GM21723 (cell line): ENCODE measurements around the gene FNDC3A.

Experiments
- ATAC-seq: cut with Tn5 transposase; IDR thresholded peaks from one replicate; pipeline ENCODE4 v1.9.1; 2021; ENCODE audit warnings: mild to moderate bottlenecking, moderate library complexity; ENCODE audit not compliant: unreplicated experiment

Gene FNDC3A, protein sequence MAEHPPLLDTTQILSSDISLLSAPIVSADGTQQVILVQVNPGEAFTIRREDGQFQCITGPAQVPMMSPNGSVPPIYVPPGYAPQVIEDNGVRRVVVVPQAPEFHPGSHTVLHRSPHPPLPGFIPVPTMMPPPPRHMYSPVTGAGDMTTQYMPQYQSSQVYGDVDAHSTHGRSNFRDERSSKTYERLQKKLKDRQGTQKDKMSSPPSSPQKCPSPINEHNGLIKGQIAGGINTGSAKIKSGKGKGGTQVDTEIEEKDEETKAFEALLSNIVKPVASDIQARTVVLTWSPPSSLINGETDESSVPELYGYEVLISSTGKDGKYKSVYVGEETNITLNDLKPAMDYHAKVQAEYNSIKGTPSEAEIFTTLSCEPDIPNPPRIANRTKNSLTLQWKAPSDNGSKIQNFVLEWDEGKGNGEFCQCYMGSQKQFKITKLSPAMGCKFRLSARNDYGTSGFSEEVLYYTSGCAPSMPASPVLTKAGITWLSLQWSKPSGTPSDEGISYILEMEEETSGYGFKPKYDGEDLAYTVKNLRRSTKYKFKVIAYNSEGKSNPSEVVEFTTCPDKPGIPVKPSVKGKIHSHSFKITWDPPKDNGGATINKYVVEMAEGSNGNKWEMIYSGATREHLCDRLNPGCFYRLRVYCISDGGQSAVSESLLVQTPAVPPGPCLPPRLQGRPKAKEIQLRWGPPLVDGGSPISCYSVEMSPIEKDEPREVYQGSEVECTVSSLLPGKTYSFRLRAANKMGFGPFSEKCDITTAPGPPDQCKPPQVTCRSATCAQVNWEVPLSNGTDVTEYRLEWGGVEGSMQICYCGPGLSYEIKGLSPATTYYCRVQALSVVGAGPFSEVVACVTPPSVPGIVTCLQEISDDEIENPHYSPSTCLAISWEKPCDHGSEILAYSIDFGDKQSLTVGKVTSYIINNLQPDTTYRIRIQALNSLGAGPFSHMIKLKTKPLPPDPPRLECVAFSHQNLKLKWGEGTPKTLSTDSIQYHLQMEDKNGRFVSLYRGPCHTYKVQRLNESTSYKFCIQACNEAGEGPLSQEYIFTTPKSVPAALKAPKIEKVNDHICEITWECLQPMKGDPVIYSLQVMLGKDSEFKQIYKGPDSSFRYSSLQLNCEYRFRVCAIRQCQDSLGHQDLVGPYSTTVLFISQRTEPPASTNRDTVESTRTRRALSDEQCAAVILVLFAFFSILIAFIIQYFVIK

DNA sequence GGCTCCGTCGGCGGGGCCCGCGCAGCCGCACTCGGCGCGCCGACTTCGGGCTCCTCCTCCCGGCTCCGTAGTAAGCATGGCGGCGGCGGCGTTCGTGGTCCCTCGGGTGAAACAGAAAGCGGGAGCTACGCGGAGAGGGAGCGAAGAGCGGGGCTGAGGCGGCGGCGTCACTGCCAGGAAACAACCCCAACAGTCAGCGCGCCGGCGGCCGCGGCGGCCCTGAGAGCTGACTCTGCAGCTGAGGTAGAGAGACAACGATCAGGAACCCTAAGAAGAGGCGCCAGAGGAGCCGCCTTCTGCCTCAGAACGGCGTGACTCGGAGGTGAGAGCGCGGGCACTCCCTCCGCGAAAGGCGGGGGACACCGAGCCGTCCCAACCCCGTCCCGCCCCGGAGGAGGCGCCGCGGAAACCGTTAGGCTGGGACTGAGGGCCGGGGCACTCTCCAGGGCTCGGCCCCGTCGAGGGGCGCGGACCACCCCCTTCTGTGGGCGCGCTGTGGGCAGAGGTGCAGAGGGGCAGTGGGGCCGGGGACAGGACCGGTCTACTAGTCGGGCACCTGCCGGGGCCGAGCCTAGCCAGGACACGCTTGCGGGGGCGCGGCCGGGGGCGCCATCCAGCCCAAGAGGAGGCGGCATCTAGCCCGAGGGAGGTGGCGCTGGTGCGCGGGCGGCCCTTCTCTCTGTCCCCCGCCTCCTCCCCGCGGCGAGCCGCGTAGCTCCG is at the start of gene FNDC3A:
Gene FNDC3A (plus strand): TSS at position 57 of the 720 bp plus-strand sequence. CDS start 30,279 bp downstream, outside the sequence.
- ATAC-seq, result peak; percentile 63

DNA sequence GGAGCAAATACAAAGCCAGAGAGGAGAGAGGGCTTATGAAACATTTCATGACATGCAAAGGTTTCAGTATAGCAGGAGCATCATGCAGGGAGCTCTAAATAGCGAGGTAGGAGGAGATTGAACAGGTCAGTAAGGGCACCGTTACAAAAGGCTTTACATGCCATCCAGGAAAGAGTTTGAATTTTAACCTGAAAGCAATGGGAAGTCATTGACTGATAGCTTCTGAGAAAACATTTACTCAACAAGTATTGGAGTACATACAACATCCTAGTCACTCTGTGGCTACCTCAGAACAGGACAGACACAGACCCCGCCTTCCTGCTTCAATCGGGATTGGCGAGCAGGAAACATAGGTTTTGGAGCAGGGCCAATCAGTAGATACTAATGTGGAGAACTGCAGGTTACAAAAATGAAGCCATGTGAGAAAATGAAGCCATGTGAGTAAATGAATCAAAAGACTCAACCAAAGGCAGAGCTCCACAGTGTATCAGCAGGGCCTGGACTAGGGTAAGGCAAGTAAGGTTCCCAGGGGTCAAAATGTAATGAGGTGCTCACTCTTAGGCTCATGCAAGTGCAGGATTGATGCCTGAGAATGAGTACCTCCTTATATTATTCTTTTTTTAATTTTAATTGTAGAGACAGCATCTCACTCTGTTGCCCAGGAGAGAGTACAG is 46.8 kb upstream of the FNDC3A start:
- no peak for ATAC-seq

DNA sequence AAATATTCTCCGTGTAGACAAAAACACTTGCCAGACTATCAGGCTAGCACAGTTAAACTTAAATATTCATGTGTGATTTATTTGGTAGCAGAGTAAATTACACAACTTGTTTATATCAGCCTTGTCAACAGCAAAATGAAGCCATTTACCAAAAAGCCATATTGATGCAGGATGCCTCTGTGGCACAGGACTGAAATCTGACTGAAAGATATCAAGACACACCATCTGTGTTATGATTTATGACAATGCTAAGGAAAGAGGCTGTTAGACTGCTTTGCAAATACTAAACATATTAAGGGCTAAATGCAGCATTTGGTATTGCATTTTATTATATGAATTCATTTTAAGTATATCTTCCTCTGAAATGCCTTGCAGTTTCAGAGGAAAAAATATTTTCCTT is 44.8 kb upstream of the FNDC3A start:
- no peak for ATAC-seq

DNA sequence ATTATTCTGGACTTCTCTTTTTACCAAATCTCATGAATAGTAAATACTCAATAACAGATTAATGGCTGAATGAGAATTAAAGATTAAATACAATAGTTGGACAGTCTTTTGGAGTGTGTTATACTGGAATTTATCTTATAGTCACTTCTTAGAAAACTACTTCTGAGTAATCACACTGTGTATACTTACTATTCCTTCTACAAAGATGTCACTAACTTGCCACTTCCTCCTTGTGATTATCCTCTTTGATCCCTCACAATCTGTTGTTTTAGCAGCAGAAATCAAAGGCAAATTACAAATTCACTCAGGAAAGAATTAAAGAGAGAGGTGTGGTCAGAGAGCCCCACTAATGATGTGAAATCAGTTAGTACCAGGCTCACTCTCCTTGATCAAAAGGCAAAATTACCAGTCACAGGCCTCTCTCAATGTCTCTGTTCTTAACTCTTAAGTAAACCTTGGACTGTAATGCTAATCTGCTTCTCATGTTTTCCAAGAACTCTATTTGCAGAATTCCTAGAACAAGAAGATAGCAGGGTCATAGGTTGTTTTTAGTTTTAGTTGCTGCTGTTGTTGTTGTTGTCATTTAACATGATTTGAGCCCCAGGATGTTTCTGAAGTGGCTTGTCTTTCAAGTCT is 37.3 kb upstream of the FNDC3A start:
- ATAC-seq, result no peak

DNA sequence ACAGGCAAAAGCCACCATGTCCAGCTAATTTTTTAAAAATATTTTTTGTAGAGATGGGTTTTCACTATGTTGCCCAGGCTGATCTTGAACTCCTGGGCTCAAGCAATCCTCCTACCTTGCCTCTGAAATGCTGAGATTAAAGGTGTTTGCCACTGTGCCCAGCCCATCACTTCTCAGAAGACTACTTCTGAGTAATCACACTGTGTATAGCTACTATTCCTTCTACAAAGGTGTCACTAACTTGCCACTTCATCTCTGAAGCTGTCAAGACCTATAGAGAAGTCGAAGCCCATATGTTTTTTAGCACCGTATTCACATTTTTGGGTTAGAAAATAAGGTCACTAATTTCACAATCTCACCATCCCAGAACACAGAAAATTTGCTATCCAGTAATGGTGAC is 36.0 kb upstream of the FNDC3A start:
- ATAC-seq, result no peak

DNA sequence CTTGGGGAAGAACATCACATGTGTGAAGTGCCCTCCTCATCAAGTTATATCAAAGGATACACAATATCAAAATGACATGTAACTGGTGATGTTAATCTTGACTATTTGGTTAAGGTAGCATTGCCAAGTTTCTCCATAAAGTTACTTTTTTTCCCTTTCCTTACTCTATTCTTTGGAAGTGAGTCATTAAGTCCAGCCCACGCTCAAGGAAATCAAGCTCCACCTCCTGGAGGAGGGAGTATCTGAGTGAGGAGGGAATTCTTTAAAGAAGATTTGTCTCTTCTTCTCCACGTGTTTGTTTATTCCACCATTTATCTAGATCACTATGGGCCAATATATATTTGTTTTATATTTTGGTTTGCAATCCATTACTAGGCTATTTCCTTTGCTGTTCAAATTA is 33.6 kb upstream of the FNDC3A start:
- no peak for ATAC-seq

DNA sequence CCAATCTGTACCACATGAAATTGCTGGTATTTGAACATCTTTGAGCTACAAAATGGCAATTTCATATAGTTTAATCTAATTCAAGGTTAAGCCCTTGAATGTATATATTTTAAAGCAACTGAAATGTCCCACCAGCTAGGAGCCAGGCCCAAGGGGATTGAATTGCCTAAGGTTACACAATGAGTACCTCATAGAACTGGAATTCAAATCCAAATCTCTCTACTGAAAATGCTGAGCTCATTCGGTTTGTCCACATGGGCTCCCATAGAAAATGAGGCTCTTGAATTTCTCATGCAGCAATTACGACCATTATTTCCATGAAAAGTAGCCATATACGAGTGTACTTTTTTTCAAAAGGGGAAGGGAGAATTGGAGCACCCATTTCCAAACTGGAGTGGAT is 31.5 kb upstream of the FNDC3A start:
- ATAC-seq, result no peak

DNA sequence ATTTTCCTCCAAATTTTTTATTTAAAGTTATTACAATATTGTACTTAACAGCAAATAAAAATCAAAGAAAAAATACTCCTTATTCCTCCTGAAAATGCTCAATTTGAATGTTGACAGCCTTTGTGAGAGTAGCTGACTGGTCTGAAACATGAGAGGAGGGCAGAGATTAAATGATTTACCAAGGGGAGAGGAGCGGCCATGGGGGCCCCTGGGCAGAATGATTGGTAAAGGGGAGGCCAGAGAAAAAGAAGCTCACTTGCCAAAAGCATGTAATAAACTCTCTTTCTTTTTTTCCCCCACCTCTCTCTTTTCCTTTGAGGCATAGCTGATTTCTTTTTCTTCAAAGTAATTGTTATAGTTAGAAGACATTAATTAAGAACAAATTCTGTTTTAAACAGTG is 30.1 kb upstream of the FNDC3A start:
- ATAC-seq, result no peak

DNA sequence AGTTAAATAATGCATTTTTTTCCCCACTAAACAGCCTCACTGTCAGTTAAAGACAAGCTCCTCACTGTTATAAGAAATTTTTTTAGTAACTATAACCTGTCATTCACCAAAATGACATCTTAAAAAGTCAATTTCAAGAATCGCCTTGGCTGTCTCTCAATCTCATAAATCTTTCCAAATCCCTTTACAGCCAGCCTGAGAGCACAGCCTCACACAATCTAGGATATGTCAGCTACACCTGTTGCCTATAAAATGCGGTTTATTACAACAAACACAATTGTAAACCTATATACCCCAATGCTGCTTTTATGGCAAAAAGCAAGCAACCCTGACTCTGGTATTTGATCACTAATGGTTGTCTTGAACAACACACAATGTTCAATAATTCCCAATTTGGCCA is 29.5 kb upstream of the FNDC3A start:
- no peak for ATAC-seq

DNA sequence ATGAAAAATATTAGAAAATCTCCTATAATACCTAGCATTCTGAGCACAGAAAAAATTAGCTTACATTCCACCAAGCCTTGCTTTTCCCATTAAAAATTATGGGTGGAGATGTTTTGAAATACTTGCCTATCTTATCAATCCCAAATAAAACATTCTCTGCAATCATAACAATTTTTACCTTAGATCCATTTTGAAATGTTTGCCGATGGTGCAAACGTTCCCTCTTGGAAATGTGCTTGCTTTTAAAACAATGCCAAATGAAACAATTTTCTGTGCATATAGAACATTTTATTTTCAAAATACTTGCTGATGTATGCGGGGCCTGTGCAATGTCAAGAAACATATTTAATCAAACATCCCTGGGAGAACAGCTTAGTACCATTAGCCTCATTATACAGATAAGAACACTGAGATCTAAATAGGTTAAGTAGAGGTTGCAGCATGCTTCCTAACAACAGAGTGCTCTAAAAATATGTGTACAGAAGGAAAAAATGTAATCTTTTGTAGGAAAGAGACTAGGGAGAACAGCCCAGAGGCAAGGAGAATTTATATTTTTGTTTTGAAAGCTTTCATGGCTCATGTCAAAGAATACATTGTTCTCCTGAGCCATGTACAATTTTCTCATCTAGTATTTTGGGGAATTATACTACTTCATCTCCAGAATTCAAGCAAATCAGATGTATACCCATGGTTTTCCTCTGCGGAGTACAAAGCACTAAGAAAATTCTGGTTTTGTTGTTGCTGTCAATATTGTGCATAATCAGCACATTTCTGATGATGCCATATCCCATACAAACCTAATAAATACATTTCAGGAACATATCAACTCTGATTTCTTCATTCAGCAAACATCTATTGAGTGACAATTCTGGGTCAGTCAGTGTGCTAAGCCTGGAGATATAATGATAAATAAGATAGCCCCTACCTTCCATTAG is 25.9 kb upstream of the FNDC3A start:
- ATAC-seq, result no peak

DNA sequence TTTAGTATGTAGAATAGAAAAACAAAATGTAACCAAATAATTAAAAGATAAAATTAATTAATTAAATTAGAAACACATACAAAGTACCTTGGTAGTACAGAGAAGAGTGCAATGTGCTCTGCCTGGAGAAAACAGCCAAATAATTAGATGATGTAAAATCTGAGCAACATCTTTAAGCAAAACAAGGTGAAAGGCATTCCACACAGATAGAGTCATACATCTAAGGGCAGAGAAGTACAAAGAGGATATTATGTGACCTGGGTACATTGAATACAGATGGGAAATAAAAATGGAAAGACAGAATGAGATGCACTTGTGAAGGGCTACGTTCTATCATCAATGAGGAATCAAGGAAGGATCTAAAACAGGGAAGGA is 25.2 kb upstream of the FNDC3A start:
- ATAC-seq, result no peak

DNA sequence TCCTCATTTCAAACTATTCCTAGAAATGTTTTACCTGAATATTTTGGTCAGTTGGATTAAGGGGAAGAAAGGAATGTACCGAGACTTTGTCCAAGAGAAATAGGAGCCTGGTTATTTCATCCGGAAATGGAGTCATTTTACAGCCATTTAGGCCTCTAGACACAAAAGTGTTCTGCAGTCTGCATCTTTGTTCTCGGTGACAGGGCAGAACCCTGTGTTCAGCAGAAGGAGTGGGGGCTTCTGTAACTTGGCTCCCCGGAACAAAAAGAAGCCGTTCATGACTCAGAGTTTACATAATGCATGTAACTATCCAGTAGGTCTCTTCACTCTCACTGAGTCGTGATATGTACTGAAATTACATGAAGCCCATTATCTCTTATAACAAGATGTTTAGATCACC is 21.6 kb upstream of the FNDC3A start:
- ATAC-seq, result no peak

DNA sequence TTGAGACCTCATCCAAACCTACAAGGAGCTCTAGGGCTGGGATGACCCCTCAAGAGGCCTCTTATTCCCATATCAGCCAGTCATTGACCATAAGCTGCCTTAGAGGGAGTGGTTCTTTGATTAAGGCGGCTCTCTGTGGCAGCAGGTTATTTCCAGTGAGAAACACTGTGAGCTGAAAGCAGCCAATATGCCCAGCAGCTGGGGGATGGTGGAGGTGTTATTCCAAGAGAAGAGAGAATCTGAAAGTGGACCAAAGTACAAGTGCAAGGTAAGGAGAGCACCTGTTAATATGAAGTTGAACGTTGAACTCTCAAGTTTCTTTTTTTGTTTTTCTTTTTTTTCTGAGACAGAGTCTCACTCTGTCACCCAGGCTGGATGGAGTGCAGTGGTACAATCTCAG is 20.2 kb upstream of the FNDC3A start:
- ATAC-seq, result no peak

DNA sequence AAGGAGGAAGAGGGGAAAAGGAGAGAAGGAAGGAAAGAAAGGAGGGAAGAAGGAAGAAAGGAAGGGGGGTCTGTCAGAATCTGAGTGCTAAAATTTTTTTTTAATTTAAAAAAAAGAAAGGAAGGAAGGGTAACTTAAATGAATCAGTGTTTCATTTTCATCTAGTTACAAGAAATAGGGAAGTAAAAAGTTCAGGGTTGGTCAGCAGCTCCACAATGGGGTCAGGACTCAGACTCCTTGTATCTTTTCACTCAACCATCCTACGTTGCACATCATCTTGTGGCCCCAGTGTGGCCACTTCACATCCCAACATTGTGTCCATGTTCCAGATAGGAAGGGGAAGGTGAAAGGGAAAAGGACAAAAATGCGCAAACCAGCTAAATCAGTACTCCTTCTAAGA is 14.3 kb upstream of the FNDC3A start:
- ATAC-seq, result no peak

DNA sequence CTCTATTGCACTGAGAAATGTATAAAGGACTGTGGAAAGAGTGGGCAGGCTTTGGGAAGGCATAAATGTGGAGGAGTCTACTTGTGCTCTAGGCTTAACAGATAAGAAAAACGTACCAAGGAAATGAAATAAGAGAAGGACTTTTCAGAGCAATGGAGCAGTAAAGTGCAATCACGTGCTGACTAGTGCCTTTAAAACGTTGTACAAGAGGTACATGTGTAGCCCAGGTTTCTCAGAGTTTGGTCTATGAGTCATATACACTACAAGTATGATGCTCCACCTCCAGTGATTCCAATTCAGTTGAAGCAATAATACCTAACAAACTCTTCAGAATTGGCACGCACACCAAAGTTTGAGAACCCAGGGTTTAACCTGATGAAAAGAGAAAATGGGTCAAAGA is 13.4 kb upstream of the FNDC3A start:
- no peak for ATAC-seq

DNA sequence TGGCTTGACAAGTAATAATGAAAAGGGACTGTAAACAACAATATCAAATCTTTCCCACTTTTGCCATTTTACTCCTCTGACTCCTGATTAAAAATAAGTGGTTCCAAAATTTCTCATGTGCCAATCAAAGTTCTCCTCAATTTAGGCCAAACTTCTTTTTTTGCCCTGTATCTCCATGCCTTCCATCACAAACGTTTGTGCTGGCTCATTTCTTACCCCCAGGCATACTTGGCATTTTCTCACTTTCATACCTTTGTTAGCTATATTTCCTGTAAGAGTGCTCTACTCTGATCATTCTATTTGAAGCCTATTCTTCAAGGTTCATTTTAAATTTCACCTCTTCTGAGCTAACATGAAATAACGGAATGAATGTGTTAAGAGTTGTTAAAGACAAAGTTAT is 10.0 kb upstream of the FNDC3A start:
- ATAC-seq, result no peak

DNA sequence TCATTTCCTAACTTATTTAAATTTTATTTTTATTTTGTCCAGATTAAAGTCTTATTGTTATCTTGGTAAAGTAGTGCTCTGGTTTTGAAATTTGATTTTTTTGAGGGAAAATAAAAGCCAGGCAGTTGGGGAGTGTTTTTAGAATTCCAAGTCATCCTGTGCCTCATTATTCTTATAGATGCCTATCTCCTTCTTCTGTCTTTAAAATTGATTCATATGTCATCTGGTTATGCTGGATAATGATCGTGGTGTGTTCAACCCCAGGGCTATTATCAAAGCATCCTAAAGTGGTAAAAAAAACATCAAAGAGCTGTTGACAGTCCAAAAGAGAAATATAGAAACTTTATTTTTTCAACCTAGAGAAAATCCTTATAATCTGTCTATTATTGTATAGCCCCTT is 6.0 kb upstream of the FNDC3A start:
- no peak for ATAC-seq

DNA sequence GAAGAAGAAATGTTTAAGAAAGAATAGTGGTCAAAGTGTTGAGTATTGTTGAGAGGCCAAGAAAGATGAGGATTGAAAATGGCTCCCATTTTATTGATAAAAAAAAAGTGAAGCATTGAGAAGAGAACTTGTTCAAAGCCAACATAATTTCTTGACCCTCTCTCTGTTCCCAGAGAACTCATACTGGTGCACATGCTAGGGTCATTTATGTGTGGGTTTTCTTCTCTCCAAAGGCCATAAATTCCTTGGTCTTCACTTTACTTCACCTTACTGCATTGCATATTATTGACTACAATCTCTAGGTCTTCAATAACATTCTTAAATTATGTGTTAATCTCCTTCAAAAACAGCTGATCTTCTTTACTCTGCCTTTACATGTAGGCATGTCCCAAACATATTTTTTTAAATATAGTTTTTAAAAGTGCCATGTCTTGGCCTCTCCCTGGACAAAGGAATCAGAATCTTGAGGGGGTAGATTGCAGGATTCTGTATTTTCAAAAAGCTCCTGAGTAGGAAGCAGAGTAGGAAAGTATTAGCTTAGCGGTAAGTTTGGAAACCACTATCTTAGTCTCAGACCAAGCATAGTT is 1.8 kb upstream of the FNDC3A start:
- no peak for ATAC-seq
